HG03097 (cell line): Measurements from ENCODE around the gene PODNL1.
"Not testable (repeated sequence)": the region's sequence is repeated elsewhere in the genome, so short reads cannot be mapped to it uniquely, and the experiment has no call there.

Experiments
- ATAC-seq: cut with Tn5 transposase; IDR thresholded peaks from one replicate; pipeline ENCODE4 v1.9.1; 2021; ENCODE audit not compliant: unreplicated experiment, low FRiP score

Gene PODNL1

DNA sequence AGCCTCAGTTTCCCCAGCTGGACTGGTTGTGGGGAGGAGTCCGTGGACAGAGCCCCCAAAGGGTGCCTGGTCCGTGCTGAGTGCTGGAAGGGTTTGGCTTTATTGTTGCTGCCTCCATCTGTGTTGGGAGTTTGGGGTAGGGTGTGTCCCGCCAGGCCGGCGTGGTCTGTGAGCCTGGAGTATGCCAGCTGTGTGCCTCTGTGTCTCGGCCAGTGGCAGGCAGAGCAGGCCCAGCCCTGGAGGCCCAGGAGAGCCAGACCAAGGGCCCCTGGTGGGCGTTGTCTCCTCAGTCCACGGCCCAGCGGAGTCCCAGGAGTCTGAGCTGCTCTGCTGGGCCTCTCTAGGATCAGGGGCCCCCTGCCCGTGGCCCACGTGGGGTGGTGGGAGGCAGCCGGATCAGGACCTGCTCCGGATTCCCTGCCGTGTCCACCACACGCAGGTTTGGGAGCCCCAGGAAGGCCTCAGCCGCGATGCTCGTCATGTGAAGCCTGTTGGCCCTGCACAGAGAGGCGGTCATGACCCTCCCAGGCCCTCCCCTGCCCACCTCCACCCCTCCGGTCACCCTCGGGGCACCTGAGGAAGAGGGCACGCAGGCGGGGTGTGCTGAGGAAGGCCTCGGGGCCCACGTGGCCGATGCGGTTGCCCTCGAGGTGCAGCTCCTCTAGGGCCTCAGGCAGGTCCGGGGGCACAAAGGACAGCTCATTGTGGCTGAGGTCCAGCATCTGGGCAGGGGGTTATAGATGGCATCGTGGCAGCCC lies 6.6 kb downstream of the PODNL1 start:
- ATAC-seq, result no peak

DNA sequence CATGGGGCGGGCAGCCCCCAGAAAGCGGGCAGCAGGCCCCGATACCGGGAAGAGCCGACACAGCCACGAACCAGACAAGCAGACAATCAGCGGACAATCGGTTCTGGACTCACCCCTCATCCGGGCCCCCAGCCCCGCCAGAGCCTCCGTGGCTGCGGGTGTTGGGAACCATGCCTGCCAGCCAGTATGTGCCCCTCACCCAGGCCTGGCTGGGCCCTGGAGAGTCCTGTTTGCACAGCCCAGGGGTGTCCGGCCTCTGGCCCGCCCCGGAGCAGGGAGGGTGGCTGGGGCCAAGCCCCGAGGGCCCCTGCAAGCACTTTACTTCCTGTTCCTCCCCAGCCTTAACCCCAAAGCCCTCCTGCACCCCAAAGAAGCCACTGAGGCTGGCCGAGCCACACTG lies 7.8 kb downstream of the PODNL1 start:
- no peak for ATAC-seq

DNA sequence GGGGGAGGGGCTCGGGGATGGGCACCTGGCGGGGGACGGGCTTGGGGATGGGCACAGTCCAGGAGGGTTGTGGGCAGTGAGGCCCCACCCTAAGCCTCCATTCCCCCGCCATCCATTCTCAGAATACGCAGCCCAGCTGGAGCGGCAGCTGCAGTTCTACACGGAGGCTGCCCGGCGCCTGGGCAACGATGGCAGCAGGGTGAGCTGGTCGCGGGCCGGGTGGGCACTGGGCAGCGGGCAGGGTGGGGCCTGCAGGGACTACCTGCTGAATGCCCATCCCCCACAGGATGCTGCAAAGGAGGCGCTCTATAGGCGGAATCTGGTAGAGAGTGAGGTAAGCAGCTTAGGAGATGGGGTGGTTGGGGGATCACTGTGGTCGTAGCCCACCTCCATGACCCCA lies 8.3 kb downstream of the PODNL1 start:
- no peak for ATAC-seq

DNA sequence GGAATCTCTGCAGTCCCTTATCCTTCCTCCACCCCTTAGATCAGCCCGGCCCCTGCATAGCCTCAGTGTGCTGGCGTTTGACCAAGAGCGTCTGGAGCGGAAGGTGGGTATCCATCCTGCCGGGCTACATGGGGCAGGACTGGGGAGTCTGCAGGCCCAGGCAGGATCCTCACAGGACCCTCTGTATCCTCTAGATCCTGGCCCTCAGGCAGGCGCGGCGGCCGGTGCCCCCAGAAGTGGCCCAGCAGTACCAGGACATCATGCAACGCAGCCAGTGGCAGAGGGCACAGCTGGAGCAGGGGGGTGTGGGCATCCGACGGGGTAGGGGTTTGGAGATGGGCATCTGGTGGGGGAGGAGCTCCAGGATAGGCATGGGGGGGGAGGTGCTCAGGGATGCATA lies 8.9 kb downstream of the PODNL1 start:
- ATAC-seq, result no peak

DNA sequence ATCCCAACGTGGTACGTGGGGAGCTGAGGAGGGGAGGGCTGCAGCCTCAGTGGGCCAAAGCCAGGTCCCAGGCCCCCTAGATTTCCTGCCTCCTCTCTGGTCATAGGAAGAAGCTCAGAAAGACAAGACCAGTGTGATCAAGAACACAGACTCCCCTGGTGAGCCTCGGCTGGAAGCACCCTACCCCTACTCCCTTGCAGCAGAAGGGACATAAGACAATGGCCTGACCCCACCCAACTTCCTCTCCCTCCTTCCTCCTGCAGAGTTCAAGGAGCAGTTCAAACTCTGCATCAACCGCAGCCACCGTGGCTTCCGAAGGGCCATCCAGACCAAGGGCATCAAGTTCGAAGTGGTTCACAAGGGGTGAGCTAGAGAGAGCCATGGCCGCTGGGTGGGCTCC lies 11.5 kb downstream of the PODNL1 start:
- no peak for ATAC-seq

DNA sequence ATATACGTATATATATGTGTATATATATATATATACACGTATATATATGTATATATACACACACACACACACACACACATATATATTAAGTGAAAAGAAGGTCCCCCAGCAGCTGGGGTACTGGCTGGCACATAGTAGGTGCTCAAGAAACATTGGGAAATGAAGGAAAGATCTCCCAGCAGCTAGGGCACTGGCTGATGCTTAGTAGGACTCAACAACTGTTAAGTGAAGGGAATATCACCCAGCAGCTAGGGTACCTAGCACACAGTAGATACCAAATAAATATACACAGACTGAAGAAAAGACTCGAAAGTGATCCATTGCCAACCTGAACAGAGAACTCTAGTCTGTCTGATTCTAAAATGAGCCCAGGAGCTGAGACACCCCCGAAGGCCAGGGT lies 12.2 kb downstream of the PODNL1 start:
- ATAC-seq, result no peak

DNA sequence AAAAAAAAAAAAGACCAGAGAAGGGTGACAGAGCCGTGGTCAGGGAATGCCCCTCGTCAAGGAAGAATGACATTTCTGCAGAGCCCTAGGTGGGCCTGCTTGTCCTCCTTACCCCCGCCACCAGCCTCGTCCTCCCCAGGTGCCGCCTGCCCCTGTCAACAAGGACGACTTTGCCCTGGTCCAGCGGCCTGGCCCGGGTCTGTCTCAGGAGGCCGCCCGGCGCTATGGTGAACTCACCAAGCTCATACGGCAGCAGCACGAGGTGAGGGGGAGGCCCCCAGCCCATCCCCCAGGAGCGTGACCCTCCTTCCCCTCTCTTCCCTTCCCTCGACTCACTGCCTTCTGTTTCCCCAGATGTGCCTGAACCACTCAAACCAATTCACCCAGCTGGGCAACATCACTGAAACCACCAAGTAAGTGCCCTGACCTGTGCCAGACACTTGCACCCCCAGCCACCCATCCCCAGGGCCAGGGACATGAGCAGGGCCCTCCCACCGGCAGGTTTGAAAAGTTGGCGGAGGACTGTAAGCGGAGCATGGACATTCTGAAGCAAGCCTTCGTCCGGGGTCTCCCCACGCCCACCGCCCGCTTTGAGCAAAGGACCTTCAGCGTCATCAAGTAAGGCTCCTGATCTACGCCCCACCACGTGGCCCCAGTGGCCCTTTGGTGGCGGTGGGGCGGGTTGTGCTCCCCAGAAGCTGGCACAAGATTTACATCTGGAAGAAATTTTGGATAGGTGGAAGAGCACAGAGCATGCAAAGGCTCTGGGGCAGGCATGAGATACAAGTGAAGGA lies 14.8 kb downstream of the PODNL1 start:
- ATAC-seq, result no peak

DNA sequence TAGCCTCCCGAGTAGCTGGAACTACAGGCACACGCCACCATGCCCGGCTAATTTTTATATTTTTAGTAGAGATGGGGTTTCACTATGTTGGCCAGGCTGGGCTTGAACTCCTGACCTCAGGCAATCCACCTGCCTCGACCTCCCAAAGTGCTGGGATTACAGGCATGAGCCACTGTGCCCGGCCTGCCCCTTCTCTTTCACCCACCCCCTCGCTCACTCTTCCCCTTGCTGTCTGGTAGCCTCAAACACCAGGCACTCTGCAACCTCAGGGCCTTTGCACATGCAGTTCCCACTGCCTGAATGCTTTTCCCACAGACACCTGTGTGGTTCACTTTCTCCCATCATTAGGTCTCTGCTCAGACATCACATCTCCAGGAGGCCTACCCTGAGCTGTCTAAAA lies 16.1 kb downstream of the PODNL1 start:
- not testable (repeated sequence) for ATAC-seq

DNA sequence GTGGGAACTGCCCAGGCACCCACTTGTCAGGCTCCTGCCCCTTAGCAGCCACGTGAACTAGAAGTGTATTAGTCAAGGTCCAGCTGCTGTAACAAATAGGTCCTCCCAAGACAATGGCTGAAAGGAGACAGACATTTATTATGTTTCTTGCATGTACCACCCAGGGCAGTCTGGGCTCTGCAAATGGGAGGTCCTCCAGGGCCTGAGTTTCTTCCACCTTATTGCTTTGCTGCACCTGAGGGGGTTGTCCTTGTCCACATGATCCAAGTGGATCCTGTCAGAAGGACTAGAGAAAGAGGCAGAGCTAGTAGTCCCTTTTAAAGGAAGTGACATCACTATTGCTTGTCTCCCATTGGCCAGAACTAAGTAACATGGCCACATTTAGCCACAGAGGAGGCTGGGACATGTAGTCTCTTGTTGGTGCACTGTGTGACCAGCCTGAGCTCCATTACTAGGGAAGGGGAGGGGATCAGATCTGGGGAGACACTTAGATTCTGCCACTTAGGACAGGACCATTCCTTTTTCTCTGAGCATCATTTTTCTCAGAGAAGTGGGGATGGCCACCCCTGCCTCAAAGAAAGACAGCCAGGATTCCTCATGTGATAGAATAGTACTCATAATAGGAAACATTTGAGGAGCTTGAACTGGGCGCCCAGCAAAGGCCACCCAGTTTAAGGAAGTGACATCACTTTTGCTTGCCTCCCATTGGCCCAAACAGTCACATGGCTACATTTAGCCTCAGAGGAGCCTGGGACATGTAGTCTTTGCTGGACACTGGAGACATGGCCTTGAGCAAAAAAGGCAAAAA lies 17.1 kb downstream of the PODNL1 start:
- no peak for ATAC-seq

DNA sequence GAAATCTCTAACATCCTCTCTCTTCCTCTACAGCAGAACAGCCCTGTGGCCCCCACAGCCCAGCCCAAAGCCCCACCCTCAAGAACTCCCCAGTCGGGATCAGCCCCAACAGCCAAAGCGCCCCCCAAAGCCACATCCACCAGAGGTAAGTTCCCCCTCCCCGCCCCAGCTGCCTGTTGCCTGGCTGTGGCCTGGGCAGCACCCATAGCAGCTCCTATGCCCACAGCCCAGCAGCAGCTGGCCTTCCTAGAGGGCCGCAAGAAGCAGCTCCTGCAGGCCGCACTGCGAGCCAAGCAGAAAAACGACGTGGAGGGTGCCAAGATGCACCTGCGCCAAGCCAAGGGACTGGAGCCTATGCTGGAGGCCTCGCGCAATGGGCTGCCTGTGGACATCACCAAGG lies 17.7 kb downstream of the PODNL1 start:
- no peak for ATAC-seq

DNA sequence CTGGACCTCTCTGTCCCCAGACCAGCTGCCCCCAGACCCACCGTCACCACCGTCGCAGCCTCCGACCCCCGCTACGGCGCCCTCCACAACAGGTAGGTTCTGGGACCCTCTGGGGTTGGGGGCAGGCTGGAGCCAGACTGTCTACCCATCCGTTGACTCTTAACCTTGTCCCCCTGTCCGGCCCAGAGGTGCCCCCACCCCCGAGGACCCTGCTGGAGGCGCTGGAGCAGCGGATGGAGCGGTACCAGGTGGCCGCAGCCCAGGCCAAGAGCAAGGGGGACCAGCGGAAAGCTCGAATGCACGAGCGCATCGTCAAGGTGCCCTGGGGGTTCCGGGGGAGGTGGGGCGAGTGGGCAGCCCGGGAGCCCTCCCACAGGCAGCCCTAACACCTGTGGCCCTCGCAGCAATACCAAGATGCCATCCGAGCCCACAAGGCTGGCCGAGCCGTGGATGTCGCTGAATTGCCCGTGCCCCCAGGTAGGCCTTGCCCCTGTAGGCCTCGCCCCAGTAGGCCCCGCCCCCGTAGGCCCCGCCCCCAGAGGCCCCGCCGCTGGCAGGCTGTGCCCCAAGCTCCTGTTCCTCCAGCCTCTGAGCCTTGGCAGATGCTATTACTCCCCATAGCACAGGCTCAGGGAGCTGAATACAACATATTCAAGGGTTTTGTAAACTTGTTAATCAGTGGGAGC lies 19.3 kb downstream of the PODNL1 start:
- no peak for ATAC-seq

DNA sequence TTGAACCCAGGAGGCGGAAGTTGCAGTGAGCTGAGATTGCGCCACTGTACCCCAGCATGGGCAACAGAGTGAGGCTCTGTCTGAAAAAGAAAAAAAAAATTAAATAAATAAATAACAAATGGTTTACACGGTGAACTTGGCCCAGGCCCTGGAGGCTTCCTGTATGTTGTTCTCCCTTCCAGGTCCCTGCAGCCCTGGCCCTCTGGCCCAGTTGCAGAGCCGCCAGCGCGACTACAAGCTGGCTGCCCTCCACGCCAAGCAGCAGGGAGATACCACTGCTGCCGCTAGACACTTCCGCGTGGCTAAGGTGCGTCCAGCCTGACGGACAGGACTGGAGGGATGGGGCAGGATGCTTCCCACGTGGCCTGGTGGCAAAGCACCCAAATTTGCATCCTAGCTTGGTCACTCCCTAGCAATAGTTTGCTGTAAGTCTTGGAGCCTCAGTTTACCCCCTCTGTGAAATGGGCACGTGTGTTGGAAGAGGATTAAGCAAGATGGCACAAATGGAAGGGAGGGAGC lies 20.3 kb downstream of the PODNL1 start:
- ATAC-seq, result no peak

DNA sequence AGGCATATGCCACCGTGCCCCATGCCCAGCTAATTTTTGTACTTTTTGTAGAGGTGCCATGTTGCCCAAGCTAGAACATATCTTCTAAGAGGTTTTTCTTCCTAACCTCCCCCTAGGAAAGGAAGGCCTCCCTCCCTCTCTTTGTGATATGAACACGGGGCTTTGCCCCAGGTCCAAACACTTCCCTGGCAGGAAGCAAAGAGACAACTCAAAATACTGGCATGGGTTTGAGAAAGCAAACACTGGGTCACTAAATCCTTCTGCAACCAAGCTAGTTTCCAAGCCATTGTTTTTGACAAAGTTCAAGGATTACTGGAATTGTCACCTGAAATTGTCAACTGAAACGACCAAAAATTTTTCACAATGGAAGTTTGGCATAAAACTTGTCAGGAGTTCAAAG lies 23.4 kb downstream of the PODNL1 start:
- no peak for ATAC-seq

DNA sequence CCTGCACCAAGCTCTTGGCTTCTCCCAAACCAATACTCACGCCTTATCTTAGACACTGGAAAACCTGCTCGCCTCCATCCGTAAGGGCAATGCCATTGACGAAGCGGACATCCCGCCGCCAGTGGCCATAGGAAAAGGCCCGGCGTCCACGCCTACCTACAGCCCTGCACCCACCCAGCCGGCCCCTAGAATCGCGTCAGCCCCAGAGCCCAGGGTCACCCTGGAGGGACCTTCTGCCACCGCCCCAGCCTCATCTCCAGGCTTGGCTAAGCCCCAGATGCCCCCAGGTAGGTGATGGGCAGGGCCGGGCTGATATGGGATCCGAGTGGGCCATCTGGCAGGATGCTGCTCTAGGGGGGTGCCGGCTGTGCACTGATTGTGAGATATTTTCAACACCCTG lies 24.9 kb downstream of the PODNL1 start:
- no peak for ATAC-seq

DNA sequence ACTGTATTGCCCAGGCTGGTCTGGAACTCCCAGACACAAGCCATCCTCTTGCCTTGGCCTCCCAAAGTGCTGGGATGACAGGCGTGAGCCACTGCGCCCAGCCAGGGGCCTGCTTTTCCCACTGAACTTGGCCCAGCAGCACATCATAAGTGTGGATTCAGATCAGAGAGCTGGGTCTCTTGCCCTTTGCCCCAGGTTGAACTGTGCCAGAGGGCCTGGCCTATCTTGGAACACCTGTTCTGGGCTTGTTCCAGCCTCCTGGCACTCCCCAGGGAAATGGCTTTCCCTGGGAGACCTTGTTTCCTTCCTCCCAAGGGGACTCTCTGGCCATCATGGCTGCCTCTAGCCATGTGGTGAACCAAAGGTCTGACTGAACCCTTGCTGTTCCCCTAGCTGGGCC lies 28.8 kb downstream of the PODNL1 start:
- ATAC-seq, result no peak

DNA sequence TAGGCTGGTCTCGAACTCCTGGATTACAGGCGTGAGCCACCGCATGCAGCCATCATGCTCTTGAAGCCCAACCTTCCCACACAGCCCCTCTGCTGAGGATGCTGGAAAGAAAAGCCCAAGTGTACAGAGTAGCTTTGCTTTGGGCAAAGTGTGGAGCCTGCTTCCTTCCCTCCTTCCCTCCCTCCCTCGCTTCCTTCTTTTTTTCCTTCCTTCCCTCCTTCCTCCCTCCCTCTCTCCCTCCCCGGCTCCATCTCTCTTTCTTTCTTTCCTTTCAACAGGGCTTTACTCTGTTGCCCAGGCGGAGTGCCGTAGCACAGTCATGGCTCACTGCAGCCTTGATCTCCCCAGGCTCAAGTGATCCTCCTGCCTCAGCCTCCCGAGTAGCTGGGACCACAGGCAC lies 29.5 kb downstream of the PODNL1 start:
- ATAC-seq, result no peak

DNA sequence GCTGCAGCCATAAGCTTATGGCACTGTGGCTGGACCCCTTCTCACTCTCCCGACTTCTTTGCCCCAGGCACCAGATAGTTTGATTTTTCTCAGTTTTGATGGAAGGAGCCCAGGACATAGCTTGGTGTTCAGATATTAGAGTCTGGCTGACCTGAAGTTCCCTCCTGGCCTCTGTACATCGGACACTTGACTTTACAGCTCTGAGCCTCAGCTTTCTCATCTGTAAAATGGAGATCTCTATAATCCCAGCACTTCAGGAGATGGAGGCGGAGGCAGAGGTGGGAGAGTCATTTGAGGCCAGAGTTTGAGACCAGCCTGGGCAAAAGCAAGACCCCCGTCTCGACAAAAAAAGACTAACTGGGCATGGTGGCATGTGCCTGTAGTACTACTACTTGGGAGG lies 31.3 kb downstream of the PODNL1 start:
- ATAC-seq, result no peak

DNA sequence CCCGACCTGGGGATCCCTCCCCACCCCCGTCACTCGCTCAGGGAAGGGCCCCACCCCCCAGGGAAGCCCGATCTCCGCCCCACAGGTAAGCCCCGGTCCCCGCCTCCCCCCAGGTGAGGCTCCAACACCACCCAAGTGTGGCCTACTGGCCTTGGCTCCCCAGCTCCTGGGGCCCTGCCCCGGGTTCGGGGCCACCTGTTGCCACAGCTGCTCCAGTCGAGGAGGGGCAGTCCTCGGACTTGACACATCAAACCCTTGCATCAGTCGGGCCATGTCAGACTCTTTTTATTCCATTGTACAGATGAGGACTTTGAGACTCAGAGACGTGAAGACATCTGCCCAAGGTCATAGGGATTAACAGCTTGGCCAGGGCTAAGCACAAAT lies 31.7 kb downstream of the PODNL1 start:
- ATAC-seq, result peak; percentile 12

DNA sequence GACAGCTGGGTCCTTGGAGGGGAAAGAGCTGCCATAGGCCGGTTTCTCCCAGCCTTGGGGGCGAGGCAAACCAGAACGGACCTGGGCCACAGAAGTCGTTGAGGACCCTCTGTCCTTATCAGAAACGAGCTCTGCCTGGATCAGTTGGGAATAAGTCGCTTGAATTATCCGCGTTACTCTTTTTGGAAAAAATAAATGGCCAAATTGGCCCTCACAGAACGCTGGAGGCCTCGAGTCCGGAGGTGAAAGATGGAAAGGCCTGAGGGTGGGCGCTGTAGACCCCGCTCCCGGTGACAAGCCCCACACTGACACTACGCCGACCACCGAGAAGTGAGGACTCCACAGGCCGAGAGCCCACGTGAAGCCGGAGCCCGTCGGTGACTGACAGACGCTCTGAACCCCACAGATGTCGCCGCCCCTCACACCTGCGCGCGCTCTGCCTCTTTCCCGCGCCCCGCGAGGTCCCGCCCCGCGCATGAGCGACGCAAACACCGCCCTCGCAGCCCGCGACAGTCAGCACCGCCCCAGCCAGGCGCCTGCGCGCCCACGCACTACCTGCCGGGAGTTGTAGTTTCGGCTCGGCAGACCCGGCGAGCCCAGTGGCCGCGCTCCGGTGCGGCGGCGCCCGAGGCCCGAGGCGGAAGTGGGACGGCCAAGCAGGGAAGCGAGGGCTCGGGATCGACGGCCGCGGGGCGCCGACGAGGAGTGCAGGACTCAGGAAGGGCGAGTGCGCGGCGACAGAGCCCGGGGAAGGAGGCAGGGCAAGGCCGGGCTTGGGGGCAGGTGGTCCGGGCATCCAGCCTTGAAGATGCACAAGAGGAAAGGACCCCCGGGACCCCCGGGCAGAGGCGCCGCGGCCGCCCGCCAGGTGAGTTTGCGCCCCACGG lies 32.3 kb downstream of the PODNL1 start, which contains the start of the genes BRME1 and CC2D1A:
BRME1 (minus strand) TSS at position 484 of the 887 bp plus-strand sequence. CDS start 1,225 bp downstream, outside the sequence.
CC2D1A (plus strand) TSS at position 568 of the 887 bp plus-strand sequence; CDS start at position 809, 241 bp downstream.
- peak; percentile 95 for ATAC-seq
